HG02798 (cell line): ENCODE measurements around the gene BEX1.
"Not testable (repeated sequence)": the region's sequence is repeated elsewhere in the genome, so short reads cannot be mapped to it uniquely, and the experiment has no call there.

Experiments
- ATAC-seq: cut with Tn5 transposase; IDR thresholded peaks from one replicate; pipeline ENCODE4 v1.9.1; 2021; ENCODE audit warnings: mild to moderate bottlenecking; ENCODE audit not compliant: unreplicated experiment, poor library complexity

Gene BEX1

DNA sequence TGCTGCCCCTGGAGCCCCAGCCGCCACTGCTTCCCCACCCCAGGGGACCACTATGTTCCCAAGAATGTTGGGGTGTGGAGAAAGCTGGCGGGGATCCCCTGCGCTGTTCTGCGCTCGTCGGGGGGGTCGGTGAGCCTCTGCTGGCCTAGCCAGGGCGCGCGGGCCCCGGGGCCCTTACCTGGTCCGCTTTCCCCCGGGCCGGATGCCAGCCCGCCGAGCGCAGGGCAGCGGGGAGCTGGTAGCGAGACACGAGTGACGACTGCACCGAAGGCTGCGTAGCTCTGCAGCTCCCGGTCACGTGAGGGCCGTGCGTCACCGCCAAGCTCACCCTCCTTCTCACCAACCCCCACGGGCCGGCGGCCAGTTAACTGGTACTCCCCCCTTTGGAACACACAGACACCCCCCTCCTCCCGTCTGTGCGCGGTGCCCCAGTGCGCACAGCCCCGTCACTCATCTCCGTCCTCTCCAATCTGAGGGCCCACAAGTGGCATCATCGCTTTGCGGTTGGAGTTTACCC is at the start of gene BEX1:
Gene BEX1, minus strand, starts transcription at position 254 of the 517 bp plus-strand sequence. CDS start 897 bp downstream, outside the sequence.
- ATAC-seq: no peak

- ATAC-seq: not testable (repeated sequence)
Measured at GRCh38 chrX:103109497-103109896, 45.5 kb upstream of the BEX1 start.

GRCh38 chrX:103107836-103108235 is 43.9 kb upstream of the BEX1 start:
- ATAC-seq: no peak

- not testable (repeated sequence) for ATAC-seq
Measured at GRCh38 chrX:103107227-103107737, 43.3 kb upstream of the BEX1 start.

DNA sequence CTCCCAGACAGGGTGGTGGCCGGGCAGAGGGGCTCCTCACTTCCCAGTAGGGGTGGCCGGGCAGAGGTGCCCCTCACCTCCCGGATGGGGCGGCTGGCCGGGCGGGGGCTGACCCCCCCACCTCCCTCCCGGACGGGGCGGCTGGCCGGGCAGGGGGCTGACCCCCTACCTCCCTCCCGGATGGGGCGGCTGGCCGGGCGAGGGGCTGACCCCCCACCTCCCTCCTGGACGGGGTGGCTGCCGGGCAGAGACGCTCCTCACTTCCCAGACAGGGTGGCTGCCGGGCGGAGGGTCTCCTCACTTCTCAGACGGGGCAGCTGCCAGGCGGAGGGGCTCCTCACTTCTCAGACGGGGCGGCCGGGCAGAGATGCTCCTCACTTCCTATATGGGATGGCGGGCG is 40.4 kb upstream of the BEX1 start:
- ATAC-seq: not testable (repeated sequence)

DNA sequence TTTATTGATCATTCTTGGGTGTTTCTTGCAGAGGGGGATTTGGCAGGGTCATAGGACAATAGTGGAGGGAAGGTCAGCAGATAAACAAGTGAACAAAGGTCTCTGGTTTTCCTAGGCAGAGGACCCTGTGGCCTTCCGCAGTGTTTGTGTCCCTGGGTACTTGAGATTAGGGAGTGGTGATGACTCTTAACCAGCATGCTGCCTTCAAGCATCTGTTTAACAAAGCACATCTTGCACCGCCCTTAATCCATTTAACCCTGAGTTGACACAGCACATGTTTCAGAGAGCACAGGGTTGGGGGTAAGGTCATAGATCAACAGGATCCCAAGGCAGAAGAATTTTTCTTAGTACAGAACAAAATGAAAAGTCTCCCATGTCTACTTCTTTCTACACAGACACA is 39.9 kb upstream of the BEX1 start:
- not testable (repeated sequence) for ATAC-seq

- ATAC-seq: no peak
Measured at GRCh38 chrX:103101299-103102042, 37.5 kb upstream of the BEX1 start.

- no peak for ATAC-seq
Measured at GRCh38 chrX:103100484-103100883, 36.5 kb upstream of the BEX1 start.

- no peak for ATAC-seq
Measured at GRCh38 chrX:103099691-103100090, 35.7 kb upstream of the BEX1 start.

GRCh38 chrX:103098488-103098887 is 34.5 kb upstream of the BEX1 start:
- ATAC-seq: no peak

DNA sequence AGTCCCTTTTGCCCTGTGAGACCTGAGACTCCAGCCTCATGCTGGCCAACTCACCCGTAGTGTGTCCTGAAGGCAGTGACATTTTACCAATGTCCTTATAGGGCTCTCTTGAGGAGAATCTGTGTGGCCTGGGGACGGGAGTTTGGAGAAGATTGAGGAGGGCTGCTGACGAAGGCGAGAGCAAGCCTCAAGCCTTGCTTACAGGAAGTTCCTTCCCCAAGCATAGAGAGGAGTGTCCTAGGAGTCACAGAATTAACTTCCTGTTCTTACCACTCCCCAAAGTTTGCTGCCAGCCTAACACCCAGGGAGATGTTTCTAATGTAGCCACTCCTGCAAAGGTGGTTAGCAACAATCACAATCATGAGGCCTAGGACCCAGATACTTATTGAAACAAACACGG is 29.0 kb upstream of the BEX1 start, which contains the start of gene NXF3:
Gene NXF3, minus strand, starts transcription at position 202 of the 400 bp plus-strand sequence. Its CDS starts 120 bp downstream, at position 82.
- no peak for ATAC-seq

DNA sequence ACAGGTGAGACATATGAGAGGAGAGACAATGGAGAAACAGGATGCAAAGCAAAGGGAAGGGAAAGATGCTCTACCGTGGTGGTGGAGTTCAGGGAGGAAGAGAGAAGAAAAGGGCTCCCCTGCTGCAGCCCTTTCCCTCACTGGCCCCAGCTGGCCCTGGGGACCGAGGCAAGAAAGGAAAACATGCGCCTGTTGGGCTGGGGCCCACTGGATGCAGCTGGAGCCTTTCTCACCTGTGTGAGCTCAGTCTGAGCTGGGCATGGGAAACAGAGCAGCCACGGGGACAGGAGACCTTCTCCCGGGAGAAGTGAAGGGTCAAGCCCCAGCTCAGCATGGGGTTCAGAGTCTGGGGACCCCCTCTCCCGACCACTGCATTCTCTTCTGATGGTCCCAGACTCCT is 17.1 kb upstream of the BEX1 start:
- no peak for ATAC-seq

DNA sequence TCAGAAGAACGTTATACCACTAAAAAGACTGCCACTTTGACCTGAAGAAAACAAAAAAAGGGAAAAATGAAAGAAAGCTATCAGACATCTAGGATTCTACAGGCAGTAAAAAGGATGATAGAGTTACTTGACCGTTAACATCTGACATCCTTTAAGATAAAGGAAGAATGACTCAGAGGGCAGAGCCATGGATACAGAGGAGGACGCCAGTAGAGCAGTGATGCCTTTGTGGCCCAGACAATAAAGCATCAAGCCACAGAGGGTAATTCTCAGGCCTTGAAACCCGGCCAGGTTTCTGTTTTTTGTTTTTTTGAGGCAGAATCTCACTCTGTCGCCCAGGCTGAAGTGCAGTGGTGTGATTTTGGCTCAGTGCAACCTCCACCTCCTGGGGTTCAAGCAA is 9.5 kb upstream of the BEX1 start:
- ATAC-seq: no peak

- ATAC-seq: no peak
Measured at GRCh38 chrX:103066606-103067005, 2.6 kb upstream of the BEX1 start.

GRCh38 chrX:103063191-103063845 is 653 bp downstream of the BEX1 start:
- no peak for ATAC-seq

- no peak for ATAC-seq
Measured at GRCh38 chrX:103061486-103061885, 2.5 kb downstream of the BEX1 start.

DNA sequence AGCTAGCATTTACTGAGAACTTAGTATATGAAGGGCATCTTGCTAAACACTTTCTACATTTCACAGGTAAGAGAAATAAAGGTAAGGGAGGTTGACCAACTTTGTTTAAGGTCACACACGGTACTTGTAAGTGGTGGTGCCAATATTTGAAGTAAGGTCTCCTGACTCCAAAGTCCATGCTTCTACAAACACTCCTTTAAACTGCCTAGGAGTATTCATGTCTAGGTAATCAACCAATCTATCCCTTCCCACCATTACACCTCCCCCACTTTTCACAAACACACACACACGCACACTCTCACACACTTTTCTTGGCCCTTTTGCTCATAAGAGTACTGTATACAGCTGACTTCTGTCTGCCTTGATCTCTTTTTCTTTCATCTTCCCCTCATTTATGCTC is 7.1 kb downstream of the BEX1 start:
- no peak for ATAC-seq

- ATAC-seq: no peak
Measured at GRCh38 chrX:103052625-103053024, 11.3 kb downstream of the BEX1 start.

DNA sequence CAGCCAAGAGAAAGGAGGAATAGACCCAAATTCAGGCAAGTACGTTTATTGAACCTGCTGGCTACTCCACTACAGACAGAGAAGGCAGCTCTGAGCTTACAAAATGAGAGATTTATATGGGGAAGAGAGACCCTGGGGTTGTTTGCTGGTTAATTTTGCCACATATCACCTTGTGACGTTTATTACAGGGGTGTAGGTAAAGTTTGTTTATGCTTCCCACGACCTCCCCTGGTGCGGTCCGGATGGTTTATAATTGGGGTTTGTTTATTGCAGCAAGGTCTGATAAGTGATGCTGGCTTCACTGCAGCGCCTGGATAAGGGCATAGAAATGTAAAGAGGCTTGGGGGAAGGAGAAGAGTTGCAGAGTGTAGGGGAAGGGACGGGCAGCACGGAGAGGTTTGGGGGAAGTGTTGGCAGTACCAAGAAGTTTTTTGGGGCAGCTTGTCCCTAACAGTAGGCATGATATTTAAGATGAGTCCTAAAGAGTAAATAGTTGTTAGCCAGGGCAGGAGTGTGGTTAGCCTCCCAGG is 12.6 kb downstream of the BEX1 start:
- no peak for ATAC-seq

DNA sequence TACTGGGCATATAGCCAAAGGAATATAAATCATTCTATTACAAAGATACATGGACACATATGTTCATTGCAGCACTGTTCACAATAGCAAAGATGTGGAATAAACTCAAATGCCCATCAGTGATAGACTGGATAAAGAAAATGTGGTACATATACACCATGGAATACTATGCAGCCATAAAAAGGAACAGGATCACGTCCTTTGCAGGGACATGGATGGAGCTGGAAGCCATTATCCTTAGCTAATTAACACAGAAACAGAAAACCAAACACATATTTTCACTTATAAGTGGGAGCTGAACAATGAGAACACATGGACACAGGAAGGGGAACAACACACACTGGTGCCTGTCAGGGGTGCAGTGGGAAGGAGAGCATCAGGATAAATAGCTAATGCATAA is 30.6 kb downstream of the BEX1 start:
- ATAC-seq: not testable (repeated sequence)

- no peak for ATAC-seq
Measured at GRCh38 chrX:103017542-103017941, 46.4 kb downstream of the BEX1 start.
